Ammon's horn (tissue), 1 donor: Measurements from ENCODE around the gene ZFYVE28.
A peak's percentile ranks its signal among the peaks of the same experiment; 100 is the strongest.
"Not testable (repeated sequence)": the region's sequence is repeated elsewhere in the genome, so short reads cannot be mapped to it uniquely, and the experiment has no call there.

Source experiments
- DNase-seq: peaks from one replicate; pipeline ENCODE4 v3.0.0-alpha.2; 2016; ENCODE audit warnings: low spot score

ZFYVE28 gene

DNA sequence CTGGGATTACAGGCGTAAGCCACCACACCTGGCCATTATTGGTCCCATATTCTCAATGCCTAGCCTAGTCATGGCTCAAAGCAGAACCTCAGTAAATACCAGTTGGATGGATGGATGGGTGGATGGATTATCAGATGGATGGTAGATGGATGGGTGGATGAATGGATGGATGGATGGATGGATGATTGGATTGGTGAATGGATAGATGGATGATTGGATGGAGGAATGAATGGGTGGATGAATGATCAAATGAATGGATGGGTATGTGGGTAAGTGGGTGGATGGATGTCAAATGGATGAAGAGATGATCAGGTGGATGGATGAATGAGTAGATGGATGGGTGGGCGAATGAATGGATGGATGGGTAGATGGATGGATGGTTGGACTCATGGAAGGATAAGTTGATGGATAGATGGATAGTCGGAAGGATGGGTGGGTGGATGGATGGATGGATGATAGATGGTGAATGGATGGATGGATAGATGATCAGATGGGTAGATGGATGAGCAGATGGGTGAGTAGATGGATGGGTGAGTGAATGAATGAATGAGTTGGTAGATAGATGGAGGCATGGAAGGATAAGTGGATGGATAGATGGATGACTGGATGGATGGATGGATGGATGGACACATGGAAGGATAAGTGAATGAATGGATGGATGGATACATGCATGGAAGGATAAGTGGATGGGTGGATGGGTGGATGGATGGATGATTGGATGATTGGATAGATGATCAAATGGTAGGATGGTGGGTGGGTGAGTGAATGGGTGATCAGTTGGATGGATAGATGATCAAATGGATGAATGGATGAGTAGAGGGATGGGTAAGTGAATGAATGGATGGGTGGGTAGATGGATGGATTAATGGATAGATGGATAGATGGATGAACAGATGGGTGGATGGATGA is 28.5 kb upstream of the ZFYVE28 start:
- DNase-seq, result no peak

DNA sequence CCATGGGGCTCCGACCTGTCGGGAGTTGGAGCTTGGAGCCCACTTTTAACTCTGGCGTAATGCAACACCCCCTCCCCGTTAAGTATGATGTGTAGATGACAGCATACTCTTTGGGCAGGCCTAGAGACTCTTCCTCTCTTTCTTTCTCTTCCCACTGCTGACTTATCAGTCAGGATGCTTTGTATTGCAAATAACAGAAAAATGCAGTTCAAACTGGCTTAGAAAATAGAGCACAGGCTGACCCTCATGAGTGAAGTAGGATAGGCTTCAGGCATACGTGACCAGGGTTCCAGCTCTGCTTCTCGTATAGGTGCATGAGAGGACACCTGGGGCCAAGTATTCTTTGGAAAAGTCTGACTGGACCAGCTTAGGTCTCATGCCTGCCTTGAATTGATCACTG is 27.1 kb upstream of the ZFYVE28 start:
- no peak for DNase-seq

DNA sequence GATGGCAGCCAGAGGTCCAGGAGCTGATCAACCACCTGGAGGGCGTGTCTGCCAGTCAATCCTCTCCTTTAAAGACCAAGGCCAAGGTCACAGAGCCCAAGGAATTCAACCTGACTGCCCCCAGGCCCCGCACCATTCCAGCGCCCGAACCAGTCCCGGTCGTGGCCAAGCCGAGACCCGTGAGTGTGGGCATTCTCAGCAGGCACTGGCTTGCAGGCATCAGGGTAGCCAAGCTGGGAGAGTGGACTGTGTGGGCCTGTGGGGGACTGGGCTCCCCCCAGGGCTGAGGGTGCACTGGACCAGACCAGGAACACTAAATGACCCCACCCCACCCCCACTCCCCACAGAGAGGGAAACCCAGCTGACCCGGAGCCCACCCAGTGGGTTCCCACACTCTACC is 26.7 kb upstream of the ZFYVE28 start:
- no peak for DNase-seq

DNA sequence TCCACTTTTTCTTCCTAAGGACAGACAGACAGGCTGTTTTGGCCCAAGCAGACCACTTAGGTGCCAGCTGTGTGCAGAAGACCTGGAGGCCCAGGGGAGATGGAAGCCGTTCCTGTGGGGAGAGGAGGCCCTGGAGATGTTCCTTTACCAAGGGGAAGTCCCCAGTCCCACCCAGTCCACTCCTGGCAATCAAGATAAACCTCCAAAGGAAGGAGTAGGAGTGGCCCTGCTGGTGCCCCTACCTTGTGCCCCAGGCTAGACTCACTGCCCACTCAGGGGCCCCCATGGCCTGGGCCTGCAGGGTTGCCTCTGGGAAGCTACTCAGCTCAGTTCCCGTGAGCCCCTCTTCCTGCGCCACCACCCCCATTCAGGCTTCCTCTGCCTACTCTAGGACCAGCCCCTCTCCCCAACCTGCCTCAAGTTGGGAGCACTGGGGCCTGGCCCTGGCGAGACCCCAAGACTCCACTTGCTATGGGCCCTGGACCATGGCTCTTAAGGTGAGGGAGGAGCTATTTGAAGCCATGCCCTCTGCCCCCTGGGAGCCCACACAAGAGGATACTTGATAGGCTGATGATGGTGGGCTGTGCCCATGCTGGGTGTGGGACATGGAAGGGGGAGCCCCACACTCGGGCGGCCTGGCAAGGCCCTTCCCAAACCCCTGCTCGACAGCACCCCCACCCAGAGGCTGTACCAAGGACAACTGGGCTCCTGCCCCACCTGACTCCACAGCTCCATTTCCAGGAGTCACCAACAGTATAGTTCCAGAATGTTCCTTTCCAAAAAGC is 25.7 kb upstream of the ZFYVE28 start:
- no peak for DNase-seq

DNA sequence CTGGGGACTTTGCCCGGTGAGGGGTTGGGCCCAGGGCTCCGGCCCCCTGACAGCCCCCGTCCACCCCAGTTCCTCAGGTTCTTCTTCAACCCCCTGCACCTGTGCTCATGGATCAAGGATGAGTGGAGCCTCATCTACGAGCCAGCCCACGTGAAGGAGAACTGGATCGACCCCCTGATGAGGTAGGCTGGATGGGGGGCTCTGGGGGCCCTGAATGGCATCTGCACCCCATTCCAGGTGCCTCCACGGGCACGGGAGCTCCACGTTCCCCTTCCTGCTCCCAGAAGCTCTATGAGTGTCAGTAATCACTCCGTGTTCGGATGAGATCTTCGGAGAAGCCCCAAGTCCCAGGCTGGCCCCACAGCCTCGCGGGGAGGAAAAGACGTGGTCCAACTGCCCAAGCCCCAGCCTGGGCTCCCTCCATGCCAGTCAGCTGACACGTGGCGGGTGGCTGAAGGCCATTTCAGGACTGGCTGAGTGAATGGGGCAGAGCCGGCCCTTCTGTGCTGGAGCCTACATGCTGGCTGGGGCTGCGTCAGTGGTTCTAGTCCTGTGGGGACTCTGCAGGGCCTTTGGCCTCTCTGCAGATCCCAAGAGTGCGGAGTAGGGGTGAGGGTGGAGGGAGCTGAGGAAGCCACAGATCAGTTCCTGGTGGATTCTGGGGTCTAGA is 24.8 kb upstream of the ZFYVE28 start:
- DNase-seq, result no peak

DNA sequence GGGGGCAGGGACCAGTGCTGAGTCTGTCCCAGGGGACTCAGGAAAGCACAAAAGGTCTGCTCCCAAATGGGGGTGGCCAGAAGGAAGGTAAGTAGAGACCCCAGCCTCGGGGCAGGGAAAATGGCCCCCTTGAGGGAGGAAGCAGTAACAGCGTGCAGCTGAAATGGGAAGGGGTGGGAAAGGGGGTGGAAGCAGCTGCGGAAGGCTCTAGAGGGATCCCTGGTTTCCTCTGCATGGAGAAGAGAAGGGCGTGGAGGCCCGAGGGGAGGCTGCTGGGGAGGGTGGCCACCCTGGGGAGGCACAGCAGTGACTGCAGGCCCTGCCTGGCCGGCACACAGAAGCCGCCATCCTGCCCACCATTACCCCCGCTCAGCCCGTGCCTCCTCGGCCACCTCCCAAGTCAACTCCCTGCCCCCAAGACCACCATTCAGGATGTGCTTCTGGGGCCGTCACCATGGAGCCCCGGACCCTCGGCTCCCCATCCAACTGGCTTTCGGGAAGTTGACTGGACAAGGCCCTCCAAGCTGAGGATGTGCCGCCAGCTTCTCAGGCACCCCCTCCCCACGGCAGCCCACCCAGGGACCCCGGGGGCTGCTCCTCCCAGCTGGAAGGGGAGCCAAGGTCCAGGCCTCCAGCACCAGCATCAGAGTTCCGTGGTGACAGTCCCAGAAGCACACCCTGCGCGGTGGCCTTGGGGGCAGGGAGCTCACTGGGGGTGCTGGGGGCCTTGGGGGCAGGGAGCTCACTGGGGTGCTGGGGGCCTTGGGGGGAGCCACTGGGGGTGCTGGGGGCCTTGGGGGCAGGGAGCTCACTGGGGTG is 23.9 kb upstream of the ZFYVE28 start:
- no peak for DNase-seq

DNA sequence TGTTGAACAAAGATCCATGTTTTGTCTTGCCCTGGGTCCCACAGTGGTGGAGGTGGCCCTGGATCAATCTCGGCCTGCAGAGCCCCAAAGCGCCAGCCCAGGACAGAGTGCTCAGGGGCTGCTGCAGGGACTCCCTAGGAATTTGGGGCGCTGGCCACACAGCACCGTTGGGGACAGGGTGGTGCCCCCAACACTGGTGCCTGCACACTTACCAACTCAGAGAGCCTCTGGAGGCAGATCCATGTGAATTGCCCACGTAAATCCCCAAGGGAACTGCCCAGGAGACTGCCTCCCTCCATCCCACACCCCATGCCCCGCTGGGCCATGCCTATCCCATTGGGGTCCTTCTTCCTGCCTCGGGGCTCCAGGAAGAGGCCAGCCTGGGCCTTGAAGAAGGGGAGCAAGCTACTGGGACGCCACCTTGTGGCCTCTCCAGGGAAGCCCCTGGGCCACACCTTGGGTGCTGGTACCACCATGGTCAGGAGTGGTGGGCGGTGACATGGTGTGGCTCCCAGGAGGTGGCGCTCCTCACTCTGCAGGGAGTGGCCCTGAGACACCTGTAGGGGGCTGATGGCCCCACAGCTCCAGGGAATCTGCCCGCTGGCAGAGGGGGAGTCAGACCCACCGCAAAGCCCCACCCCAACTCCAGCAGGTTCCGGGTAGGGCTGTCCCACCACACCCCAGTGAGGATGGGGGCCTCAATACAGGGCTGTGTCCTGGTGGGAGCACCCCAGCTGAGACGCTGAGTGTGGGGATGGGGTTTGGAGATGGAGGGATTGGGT is 23.1 kb upstream of the ZFYVE28 start:
- DNase-seq, result no peak

DNA sequence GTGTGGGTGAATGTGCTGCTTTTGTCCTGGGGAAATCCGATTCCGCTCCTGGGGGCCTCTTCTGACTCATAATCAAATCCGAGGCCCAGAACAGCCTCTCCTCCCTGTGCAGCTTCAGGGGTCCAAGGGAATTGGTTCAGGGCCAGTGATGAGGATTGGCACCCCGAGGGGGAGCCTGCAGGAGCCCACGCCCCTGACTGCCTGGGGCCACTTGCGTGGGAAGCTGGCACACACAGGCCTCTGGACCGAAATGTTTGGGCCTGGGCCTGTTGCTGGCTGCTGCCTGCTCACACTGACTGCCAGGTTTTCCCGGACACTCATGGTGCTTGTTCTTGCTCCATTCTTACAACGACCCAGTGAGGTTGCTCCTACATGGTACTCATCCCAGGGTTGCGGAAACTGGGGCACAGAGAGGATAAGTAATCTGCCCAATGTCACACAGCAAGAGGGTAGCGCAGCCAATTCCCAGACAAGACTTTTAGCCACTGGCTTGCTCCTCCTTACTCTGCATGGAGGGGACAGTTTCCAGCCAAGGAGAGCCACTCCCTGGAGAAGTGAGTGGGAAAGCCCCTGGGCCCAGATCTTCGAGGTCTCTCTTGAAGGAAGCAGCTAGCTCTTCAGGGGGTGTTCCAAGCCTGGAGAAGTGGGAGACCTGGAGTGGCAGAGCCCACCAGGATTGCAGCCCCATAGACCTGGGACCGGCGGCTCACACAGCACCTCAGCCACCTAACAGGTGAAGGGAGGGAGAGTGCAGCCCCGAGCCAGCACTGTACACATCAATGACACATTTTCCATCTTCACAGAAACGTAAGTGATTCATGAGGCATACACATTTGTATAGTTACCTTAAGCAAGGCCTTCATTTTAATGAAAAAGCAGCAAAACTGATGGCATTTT is 20.6 kb upstream of the ZFYVE28 start:
- DNase-seq, result no peak

DNA sequence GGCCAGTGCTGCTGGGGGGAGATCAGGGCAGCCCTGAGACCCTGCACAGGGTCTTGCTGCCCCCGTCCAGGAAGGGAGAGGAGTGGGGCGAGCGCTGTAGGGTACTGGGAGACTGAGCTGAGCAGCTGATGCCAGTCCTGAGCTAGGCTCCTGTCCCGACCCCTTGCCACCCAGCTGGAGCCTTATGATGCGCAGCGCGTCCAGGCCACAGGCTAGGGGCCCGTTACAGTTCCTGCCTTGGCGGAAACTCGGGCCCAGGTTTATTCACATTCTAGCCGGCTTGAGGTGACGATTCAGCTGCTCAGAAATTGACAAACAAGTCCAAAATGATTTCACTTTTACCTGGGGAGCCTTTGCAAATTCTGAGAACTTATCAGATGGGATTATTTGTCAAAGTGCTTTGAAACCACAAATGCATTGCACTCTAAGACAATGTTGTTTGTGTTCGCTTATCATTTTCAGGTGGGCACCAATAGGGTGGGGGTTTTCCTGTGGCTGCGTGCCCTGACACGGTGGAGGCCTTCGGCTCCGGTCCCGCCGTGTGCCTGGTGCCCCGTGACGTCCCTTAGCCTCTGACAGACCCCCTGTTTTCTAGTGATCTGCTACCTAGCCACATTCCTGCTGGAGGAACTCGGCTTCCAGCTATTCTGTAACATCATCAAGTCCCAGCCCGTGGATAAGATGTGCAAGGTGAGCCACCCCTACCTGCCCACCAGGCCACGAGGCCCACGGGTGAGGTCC is 19.2 kb upstream of the ZFYVE28 start:
- DNase-seq, result no peak

DNA sequence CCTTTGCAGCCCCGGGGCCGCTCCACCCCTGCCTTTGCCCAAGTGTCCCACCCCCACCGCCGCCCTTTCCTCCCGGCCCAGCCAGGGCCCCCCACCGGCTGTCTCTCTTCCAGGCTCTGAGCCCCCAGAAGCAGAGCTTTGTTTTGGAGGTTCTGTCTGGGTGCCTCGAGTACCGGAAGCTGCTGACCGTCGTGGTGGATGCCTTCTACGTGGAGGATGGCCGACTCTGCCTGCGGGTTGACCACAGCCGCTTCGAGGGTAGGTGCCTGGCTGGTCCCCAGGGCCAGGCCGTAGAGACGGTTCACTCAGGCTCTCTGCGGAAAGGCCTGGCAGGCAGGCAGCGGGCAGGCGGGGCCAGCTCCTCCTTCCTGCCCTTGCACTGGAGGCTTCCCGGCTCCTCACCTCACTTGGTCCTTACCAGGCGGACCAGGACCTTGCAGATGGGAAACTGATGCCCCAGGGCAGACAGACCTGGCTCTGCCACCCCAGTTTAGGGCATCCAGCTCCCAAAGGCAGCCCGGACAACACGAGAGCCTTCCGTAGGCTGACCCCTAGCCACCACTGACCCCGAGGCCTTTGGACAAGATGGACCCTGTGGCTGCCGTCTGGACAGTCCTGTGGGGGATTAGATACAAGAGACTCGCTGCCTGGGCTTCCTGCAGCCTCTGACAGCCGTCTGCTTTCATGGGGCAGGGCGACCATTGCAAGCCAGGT is 18.5 kb upstream of the ZFYVE28 start:
- no peak for DNase-seq

DNA sequence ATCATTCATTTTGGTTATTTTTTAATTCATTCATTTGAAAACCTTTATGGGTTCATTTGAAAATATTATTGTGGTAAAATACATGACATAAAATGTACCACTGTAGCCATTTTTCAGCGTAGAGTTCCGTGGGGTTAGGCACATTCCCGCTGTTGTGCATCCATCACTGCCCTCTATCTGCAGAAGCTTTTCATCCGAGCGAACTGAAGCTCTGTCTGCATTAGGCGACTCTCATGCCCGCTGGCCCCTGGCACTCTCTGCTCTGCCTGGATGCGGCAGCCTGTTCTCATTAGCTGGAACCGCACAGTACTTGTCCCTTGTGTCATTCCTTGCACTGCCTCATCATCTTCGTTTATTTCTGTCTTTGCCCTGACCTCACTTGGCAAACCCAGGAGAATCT is 17.9 kb upstream of the ZFYVE28 start:
- DNase-seq, result peak; percentile 89

DNA sequence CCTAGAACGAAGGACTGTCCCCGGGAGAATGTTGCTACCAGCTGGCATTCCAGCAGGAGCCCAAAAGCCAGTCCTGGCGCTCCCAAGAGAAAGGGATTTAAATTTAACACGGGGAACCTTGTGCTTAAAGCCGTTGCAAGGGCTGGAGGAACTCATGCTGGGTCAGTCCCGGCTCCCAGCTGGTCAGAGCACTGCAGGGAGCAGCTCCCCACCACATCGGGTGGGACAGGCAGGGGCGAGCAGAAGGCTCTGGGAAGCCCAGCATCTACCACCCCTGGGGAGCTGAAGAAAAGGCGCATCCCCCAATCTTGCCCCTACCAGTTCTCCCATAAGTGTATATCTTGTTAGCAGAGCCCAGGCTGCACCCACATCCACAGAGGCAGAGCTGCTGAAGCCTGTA is 16.0 kb upstream of the ZFYVE28 start:
- no peak for DNase-seq

DNA sequence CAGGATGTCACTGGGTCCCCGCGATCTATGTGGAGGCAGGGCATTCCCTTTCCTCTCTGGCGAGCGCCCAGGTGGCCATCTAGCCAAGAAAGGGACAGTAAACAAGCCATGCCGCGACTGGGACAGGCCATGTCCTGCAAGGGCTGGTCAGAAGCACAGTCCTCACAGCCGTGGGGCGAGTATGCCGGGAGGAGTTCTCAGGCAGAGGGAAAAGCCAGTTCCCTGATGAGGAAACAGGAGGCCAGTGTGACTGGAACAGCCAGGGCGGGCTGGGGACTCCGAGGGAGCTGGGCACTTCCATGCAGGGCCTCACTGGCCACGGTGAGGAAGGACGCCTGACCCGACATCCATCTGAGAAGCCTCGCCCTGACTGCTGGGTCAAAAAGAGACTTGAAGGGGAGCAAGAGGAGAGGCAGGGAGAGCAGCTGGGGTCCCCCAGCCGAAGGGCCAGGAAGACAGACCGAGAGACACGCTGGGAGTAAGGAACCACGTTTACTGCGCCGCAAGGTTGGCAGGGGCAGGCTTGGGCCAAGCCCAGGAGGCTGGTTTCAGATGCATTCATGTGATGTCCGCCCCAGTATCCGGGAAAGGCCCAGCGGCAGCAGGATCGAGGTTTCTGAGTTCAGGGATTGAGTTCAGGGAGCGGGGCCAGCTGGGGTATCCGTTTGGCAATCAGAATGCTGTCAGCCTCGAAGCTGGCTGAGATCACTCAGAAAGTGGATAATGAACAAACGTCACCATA is 15.3 kb upstream of the ZFYVE28 start:
- peak; percentile 46 for DNase-seq

DNA sequence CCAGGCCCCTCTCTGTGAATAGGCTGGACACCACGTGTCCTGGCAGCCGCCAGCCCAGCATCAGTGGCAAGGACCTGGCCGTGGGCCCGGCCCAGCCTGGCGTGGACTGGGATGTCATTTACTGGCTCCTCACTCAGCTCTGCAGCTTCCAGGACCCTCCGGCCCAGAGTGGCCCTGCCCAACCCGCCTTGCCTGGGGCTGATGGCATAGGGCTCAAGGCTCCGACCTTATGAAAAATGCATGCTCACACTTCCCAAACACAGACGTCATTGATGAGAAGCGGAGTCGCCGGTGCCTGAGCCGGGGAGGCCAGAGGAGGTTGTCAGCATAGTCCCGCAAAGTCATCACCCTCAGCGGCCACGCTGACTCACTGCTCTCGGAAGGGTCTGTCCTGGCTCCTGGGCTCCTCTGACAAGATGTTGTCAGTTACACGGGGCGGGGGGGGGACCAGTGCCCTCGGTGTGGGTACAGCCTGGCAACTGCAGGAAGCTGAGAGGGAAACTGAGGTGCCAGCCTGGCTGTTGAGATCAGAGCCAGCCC is 14.6 kb upstream of the ZFYVE28 start:
- DNase-seq, result peak; percentile 89

DNA sequence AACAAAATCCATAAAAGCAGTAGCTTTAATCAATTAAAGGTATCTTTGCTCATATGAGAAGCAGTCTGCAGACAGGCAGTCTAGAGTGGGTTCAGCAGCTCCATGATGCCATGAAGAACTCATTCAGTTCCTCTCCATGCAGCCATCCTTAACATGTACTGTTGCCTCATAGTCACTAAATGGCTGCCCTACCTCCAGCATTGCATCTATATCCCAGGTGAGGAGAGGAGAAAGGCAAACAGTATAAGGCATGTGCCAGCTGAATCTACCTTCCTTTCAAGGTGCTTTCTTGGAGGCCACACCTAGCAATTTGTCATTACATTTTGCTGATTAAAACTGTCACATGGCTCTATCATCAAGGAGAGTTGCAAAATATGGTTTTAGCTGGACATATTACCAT is 13.6 kb upstream of the ZFYVE28 start:
- no peak for DNase-seq

DNA sequence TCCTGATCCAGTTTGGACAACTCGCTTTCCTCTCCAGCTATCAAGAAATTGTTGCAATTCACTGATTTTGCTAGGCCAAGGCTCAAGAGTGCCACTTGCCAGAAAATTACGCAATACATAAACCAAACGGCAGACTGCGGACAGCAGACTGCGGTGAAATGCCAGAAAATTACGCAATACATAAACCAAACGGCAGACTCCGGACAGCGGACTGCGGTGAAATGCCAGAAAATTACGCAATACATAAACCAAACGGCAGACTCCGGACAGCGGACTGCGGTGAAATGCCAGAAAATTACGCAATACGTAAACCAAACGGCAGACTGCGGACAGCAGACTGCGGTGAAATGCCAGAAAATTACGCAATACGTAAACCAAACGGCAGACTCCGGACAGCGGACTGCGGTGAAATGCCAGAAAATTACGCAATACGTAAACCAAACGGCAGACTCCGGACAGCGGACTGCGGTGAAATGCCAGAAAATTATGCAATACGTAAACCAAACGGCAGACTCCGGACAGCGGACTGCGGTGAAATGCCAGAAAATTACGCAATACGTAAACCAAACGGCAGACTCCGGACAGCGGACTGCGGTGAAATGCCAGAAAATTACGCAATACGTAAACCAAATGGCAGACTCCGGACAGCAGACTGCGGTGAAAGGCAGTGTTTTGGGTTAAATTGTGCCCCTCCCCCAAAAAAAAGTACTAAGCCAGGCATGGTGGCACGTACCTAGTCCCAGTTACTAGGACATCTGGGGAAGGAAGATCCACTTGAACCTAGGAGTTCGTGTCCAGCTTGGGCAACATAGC is 11.7 kb upstream of the ZFYVE28 start:
- not testable (repeated sequence) for DNase-seq
